NCI-H2171 treated with DMSO at 0.1 percent for 48 hours (cell line): ENCODE measurements around the gene SIX2.
A peak's percentile ranks its signal among the peaks of the same experiment; 100 is the strongest.
"Not testable (repeated sequence)": the region's sequence is repeated elsewhere in the genome, so short reads cannot be mapped to it uniquely, and the experiment has no call there.

Source experiments
- DNase-seq: peaks from one replicate; lab custom pipeline; 2025; lab: John Stamatoyannopoulos, UW

SIX2 gene

DNA sequence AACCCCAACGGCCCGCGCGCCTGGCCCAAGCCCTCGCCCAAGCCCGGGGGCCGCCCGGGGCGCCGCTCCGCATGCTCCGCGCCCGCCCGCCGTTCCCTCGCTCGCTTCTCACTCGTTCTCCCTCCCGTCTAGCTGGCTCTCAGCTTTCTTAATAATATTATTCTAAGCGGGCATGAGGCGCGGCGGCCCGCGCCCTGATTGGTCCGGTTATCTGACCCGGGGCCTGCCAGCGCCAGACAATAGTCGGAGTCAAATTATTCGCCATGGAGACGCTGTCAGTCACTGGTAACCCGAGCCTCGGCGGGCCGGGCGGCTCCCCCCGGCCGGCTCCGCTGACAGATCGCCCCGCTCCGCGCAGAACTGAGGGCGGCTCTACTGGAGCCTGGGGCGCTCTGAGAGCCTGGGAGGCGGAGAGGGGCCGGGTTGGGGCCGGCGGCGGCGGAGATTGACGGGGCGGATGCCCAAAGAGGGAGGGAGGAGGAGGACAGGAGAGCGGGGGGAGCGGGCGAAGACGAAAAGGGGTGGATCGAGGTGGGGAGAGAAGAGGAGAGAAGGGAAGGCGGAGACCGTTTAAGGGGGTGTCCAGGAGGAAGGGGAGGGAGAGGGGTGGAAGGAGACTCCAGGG, at the start of gene SIX2:
SIX2 (minus strand) TSS at position 150 of the 625 bp plus-strand sequence. CDS start 342 bp downstream, outside the sequence.
- DNase-seq, result peak; percentile 96

DNA sequence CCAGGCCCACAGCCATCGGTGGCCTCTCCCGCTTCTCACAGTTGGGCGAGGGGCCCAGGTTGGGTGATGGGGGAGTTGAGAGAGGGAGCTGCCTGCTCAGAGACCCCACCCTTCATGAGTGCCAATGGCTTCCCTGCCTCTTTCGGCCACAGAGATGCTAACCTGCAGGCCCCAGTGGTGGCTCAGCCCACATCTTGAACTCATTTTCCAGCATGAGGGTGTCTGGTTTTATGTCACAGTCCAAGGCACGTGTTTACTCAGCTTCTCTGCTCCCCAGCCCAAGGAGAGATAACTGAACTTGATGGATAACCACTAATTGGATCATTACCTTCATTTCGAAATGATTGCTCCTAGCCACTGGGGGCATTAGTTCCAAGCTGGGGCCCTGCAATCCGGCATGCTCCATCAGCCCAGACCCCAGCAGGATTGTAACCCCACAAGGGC, 45.9 kb upstream of the SIX2 start:
- DNase-seq, result no peak

DNA sequence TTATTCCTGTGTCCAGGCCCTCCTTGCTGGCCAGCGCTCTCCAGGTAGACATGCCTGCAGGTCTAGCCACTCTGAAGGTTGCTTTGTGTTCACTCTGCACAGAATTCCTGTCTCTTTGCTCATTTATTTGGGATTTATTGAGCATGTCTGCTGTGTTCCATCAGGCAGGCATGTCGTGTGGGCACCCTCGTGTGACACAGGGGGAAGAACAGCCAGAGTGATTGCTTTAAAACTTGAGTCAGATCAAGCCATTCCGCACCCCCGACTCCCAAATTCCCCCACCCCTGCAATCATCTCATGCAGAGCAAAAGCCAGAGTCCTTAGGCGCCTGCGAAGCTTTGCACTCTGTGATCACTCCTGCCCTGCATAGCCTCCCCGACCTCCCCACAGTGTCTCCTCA, 44.7 kb upstream of the SIX2 start:
- DNase-seq, result no peak

DNA sequence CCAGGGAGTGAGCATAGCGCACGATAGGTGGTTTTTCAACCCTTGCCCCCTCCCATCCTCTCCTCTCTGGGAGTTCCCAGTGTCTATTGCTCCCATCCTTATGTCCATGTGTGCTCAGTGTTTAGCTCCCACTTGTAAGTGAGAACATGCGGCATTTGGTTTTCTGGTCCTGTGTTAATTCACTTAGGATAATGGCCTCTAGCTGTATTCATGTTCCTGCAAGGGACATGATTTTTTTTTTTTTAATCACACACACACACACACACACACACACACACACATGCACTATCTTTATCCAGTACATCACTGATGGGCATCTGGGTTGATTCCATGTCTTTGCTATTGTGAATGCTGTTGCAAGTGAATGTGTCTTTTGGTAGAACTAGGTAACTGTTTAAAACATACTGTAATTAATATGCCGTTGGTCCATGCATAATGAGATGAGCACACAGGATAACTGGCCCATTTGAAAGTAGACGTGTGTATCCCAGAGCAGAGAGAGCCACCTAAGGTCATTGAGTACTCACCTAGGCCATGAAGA, 43.2 kb upstream of the SIX2 start:
- no peak for DNase-seq

DNA sequence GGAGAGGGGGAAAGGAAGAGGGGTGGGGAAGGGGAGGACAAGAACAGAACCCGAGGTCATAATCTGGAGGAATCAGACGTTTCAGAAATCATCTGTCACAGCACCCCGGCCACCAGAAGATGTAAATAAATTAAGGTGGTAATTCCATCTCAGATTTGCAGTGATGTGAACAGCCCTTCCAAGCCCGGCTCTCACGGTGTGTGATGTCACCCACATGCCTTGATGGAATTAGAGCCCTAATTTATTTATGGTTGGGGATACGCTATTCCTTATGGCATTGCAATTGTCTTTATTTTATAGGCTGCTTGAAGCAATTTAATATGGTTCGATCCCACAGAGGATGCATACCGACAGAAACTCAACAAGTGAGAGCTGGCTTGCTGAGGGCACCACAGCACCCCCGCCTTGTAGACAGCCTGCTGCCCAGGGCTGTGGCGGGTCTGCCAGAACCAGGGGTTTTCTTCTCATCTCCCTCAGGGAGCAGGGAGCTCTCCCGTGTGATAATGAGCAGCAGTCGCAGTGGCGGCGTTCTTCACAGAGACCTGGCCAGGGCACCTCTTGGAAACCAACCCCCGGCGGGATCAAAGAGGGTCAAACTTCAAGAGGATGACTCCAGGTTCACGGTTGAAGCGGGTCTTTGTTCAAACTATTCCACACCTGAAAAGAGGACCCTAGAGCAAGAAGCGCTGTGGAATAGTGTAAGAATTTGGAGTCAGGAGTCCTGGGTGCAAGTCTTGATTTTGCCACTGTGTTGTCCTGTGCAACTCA, 40.5 kb upstream of the SIX2 start:
- DNase-seq, result no peak

DNA sequence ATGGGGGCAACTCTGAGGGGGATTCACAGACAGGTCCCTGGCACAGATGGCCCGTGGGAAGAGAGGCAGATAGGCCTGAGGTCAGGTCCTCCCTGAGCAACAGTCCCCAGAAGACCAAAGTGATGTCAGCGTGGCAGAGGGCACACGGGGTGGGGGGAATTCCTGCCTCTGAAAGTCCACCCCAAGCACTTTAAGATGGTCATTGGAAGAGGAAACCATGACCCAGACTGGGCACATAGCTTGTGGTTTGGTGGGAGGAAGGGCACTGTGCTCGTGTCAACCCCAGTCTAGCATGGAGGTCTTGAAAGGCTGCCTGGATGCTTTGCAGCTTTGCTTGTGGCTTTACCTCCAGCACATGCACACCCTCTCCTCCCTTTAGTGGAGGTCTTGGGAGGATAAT, 38.0 kb upstream of the SIX2 start:
- DNase-seq, result no peak

DNA sequence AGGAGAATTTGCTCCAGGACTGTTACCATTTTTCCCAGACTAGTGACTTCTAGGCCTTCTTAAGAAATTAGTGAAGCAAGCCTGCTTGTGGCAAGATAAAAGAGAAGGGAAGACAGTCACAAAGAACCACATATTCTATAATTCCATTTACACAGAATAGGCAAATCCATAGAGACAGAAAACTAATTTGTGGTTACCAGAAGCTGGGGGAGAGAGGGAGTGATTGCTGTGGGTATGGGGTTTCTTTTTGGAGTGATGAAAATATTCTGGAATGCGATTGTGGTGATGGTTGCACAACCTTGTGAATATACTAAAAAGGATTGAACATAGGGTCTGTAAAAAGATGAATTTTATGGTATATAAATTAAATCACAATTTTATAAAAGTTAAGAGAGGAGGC, 37.5 kb upstream of the SIX2 start:
- no peak for DNase-seq

DNA sequence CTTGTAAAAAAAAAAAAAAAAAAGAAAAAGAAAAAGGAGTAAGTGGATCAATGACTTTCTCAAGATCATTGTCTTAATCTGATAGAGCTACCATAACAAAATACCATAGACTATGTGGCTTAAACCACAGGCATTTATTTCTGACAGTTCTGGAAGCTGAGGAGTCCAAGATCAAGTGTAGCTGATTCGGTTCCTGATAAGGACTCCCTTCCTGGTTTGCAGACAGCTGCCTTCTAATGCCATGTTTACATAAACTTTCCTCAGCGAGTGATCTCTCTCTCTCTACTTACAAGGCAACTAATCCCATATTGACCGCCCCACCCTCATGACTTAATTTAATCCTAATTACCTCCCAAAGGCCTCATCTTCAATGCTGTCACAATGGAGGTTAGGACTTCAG, 36.5 kb upstream of the SIX2 start:
- no peak for DNase-seq

DNA sequence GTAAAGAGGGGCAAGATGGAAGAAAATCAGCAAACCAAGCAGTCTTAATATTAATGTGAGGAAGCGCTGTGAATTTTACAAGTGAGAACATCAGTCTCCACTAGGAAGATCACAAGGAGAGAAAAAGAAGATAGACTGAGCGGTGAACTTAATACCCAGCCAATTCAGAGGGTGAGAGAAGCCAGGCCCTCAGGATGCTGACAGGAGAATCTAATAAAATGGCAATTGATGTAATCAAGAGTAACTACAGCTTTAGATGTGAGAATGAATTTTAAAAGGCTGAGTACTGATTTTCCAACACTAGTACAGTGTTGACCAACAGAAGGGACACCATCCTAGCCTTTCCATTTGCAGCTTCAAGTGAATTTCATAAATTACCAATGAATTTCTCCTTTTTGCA, 35.7 kb upstream of the SIX2 start:
- no peak for DNase-seq

DNA sequence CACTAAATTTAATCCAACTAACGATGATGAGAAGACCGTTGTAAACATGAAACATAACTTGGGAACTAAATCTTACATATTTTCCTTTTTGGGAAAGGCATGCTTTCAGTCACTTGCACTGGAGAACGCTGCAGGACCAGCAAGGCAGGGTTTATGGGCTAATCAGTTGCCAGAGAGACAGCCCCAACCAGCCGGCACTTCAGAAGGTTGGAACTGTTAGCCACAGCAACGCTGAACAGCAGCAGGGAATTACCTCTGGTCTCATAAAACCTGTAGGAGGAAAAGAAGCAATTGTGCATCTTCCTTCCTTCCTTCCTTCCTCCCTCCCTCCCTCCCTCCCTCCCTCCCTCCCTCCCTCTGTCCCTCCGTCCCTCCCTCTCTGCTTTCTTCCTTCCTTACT, 33.9 kb upstream of the SIX2 start:
- DNase-seq, result no peak

DNA sequence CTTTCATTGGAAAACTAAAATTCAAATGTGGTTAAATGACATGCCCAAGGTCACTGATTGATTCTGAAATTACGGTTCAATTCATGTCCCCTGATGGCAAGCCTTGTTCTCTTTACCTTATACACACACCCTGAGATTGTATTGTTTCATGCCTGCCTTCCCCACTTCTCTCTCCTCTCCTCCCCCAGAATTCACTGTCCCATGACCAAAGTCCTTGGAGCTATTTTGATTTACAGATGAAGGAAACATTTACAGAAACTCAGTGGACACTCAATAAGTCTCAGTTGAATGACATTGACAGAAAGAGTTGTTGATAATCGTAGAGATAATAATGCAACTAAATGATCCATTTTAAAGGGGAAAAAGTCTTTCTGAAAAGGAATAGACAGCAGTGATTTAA, 33.1 kb upstream of the SIX2 start:
- DNase-seq, result no peak

DNA sequence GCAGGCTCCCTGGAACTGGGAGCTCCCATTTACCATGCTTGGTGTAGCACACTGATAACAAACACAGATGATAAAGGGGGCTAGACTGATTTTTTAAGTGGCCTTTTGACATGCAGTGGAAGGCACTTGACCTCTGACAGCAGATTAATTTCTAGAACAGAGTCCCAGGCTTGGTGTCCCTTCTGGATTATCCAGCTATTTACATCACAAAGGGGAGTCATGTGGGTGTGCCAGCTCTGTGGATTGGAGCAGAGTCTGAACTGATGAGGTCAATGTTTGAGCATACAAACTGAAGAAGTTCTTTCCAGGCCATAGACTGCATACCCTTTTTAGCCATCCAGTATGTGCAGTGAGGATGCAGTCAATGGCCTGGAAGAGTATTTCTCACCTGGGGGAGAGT, 31.5 kb upstream of the SIX2 start:
- no peak for DNase-seq

DNA sequence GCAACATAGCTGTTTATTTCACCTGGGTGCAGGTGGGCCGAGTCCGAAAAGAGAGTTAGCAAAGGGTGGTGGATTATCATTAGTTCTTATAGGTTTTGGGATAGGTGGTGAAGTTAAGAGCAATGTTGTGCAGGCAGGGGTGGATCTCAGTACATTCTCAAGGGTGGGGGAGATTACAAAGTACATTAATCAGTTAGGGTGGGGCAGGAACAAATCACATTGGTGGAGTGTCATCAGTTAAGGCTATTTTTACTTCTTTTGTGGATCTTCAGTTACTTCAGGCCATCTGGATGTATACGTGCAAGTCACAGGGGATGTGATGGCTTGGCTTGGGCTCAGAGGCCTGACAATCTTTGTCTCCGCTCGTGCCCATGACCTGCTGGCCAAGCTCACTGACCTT, 30.6 kb upstream of the SIX2 start:
- DNase-seq, result not testable (repeated sequence)

DNA sequence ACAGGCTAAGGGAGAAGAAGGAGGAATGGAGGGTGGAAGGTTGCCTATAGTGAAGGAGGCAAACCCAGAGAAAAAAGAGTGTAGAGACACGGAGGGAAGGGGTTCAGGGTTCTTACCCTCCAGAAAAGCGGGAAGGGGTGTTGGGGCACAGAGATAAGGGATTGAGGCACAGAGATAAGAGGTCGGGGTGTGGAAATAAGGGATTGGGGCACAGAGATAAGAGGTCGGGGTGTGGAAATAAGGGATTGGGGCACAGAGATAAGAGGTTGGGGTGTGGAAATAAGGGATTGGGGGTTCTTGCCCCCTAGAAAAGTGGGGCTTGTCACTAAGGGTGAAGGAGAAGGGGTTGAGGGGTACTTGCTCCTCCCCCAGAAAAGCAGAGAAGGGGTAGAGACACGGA, 29.6 kb upstream of the SIX2 start:
- not testable (repeated sequence) for DNase-seq

DNA sequence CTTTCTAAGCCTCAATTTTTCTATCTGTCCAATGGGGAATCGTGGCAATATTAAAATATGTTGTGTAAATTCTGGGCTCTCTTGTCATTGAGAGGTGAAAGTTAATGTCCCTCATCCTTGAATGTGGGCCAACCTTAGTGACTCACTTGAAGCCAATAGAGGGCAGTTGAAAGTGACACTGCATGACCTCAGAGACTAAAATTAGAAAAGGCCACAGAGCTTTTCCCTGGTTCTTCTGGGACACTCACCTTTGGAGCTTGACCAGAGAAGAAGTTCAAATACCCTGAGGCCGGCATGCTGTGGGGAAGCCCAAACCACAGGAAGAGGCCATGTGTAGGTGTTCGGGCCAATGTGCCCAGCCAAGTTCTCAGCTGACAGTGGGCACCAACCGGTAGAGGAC, 24.1 kb upstream of the SIX2 start:
- no peak for DNase-seq

DNA sequence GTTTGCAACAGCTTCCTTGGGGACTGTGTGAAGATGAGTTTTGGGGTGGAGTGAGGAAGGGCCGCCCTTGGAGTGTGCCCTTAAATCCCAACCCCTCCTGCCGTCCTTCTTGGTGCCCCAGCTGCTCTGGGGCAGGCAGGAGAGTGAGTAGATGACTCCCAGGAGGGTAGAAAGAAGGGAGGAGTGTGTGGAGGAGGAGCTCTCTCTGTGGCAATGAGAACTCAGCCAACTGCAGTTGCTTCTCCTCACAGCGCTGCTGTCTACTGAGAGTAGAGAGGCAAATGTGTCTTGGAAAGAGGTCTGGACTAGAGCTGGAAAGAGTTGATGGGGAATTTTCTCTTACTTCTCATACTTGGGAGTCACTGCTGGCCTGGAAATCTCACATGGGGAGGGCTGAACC, 21.8 kb upstream of the SIX2 start:
- peak; percentile 11 for DNase-seq

DNA sequence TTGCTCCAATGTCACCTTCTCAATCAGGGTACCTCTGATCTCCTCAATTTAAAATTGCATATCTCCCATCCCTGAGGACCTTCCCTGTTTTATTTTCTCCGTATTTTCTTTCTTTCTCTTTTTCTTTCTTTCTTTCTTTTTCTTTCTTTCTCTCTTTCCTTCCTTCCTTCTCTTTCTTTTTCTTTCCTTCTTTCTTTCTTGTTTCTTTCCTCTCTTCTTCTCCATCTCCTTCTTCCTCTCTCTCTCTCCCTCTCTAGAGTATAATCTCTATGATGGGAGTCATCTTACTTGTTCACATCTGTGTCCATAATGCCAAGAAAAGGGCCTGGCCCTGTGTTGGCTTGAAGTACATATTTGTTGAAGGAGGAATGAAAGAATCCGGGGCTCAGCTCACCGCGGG, 21.3 kb upstream of the SIX2 start:
- DNase-seq, result no peak

DNA sequence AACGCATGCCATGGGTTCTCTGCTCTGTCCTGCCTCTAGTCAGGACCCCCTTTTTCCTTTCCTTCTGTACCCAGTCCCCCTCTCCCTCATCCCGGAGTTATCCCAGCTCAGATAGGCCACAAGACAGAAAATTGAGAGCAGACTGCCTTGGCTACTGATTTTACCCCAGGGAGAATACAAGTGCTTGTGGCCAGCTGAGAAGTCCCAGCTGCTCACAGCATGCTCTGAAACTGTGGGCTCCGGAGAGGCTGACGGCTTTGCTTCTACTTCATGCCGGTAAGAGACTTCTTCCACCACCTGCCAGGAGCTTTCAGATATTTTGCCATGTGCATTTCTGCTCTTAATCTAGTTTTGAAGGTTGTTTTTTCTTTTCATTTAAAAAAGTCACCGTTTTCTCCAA, 20.0 kb upstream of the SIX2 start:
- DNase-seq, result peak; percentile 81

DNA sequence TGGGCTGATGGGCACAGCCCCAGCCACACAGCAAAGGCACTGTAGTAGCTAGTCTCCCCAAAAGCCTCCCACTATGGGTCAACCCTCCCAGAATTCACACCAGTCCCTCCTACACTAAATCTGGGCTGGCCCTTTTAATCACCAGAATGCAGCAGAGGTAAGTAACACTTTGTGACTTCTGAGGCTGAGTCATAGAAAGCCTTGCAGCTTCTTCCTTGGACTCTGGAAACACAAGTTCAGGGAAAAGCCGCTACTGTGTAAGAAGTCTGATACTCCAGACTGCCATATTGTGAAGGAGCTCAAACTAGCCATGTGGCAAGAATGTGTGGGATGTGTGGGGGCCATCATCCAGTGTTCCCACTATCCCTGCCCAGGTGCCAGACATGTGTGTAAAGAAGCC, 19.0 kb upstream of the SIX2 start:
- DNase-seq, result no peak

DNA sequence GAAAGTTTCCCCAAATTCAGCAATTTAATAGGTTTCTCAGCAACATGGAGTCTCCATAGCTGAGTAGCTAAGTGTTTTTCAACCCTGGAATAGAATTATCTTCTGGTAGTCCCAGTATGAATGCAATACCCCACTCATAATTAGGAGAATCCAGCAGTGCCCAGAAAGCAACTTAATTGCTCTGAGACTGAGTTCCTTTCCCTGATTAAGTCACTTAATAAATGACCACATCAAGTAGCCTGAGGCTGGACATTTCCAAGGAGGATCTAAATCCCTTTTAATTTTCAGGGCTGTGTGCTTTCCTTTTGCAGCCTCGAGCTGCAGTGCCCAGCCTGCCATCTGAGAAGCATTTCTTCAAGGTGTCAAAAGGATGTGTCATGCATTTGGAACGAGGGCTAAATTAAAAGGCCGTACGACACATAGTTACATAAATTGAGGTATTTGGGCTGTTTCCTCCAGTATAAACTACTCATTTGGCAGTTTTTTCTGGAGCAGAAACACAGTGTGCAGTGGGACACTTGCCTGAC, 17.7 kb upstream of the SIX2 start:
- no peak for DNase-seq

DNA sequence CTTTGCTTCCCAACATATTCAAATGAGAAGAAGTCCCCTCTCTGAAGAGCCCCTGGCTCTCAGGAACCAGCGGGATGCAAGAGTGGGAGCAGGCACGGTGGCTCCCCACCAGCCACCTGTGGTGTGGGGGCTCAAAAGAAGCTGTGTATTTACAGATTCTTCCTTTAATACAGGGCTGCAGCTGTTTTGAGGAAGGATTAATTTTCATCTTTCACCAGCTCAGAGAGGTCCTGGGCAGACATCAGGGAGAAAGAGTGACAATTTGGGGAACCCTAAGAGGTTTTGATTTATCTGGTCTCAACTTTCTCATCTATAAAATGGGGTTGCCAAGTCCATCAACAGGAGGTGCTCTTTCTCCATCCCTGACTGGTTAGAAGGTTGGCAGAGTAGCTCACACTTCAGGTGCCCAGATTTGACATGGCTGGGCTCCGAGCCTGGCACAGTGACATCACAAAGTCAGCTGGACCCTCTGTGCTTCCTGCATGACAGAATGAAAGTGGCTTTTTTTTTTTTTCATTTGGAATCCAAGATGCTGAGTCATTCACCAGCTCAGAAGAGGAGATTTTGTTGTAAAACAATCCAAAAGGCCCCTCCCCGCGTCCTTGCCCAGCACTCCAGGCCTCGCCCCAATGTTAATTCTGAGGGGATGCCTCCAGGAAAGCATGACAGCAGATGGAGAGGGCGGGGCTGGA, 15.5 kb upstream of the SIX2 start:
- peak; percentile 90 for DNase-seq

DNA sequence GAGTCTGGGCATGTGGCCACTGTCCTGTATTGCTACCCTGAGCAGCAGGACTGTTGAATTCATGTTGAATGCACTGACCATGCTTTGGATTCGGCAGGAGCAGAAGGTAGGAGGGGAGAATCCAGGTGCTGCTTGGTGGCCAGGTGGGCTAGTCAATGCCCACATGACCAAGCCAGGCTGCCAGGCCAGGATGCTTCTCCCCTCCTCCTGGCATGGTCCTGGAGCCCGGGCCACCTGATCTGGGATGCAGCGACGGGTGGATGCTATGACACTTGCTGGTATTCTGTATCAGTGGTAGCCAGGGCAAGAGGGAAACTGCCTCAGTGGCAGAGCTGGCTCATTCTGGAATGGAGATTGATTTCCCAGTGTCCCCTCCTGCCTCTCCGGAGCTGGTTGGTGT, 14.8 kb upstream of the SIX2 start:
- DNase-seq, result no peak

DNA sequence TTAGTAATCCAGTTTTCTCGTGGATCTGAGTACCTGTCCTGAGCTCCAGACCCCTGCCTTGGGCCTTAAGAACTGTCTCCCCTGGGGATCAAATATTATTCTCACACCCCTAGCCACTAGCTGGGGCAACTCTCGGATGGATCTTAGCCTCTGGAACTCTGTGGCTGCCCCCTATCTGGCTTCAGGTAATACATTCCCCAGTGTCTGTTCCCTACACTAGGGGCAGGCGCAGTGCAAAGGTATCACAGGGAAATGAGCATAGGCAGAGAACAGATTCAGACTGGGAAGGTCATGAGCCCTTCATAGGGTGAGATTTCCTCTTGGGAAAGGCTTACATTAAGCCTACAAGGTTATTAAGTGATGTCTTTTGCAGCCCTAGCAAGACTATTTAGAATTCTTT, 11.2 kb upstream of the SIX2 start:
- DNase-seq, result no peak
